Adrenal gland (tissue), 12 donors: Measurements from ENCODE around the gene LTF. TPM values are rescaled to one million over a fixed set of nuclear protein-coding genes. Genes with fewer than 3 reads are reported as not detected.

Source experiments
- DNase-seq, 7 donors: peaks; one replicate each; pipeline ENCODE4 v3.0.0-alpha.2; 2019 to 2020
- H3K27ac ChIP-seq, 5 donors: fragments of 200-600 bp; sonication (generic) in 4 of 5; 1 replicate in 3 of 5; 2 replicates in 2 of 5; pipeline versions ENCODE4 v1.5.1 to v1.8.0; 2016 to 2020; ENCODE audit warnings: mild to moderate bottlenecking in 1 of 5
- H3K27me3 ChIP-seq: fragments of 200-600 bp; 2 replicates; pipeline ENCODE4 v1.8.0; 2021
- H3K36me3 ChIP-seq, 2 donors: fragments of 200-600 bp; replicated peaks in 1 of 2; 1 replicate in 1 of 2; 2 replicates in 1 of 2; pipeline versions ENCODE4 v1.5.1 to v1.8.0; 2018 to 2022
- H3K4me1 ChIP-seq, 2 donors: fragments of 200-600 bp; replicated peaks in 1 of 2; 1 replicate in 1 of 2; 2 replicates in 1 of 2; pipeline versions ENCODE4 v1.5.1 to v1.8.0; 2018 to 2021
- H3K4me3 ChIP-seq, 4 donors: fragments of 200-600 bp; sonication (generic) in 3 of 4; one replicate each; pipeline ENCODE4 v1.5.1; 2016 to 2018
- H3K9me3 ChIP-seq, 3 donors: fragments of 200-600 bp; sonication (generic) in 1 of 3; replicated peaks in 1 of 3; 1 replicate in 2 of 3; 2 replicates in 1 of 3; pipeline versions ENCODE4 v1.5.1 to v1.8.0; 2016 to 2021
- POLR2A ChIP-seq, 2 donors: fragments of 450-650 bp; IDR thresholded peaks; one replicate each; pipeline ENCODE4 v1.6.1; 2017; ENCODE audit warnings: antibody characterized with exemption in 2 of 2, mild to moderate bottlenecking in 2 of 2, moderate library complexity in 1 of 2
- WGBS, 4 donors: extraction: QIAGEN DNeasy Blood & Tissue Kit in 2 of 4; methylation state at CpG; one replicate each; pipeline versions ENCODE4 v1.1.5 to v1.1.7; 2013 to 2017; 5-methylcytosine and 5-hydroxymethylcytosine counted together
- intact Hi-C, 2 donors: fragments of 100-400 bp; cut with DNase I; formaldehyde crosslinking; loops; one replicate each; pipeline versions ENCODE4 v1.14.1 to v1.15.0; 2022 to 2023
- polyA plus RNA-seq, 3 donors: library from polyadenylated mRNA; stranded (reverse); fragments of 200-250 nt in 2 of 3; fragments of 350-450 nt in 1 of 3; fragmentation: Illumina TruSeq in 1 of 3; extraction: RNeasy Lipid Tissue Mini Kit (QIAGEN cat#74804) in 1 of 3; gene quantifications; one replicate each; pipeline ENCODE4 v1.2.3, GENCODE V29; 2013 to 2014
- total RNA-seq, 9 donors: library from RNA; depleted of rRNA in 4 of 9; stranded (reverse); fragments of >200 nt in 4 of 9; fragments of 120-200 nt in 1 of 9; fragmentation: NEBNext Ultra II Directional in 1 of 9; extraction: Animal tissue kit (Norgen Biotek cat#: 25700) in 1 of 9; gene quantifications; one replicate each; pipeline versions ENCODE4 v1.1.0 to v1.2.4, GENCODE V29; 2013 to 2023
- TF ChIP-seq, protein P1 (sequence below), 6 experiments: fragments of 450-650 bp in 4 of 6; fragments of 200-600 bp in 2 of 6; sonication (generic) in 1 of 6; IDR thresholded peaks; 1 replicate in 5 of 6; 2 replicates in 1 of 6; pipeline versions ENCODE4 v1.5.1 to v1.8.0; 2016 to 2021; ENCODE audit warnings: antibody characterized with exemption in 6 of 6, mild to moderate bottlenecking in 2 of 6, moderate library complexity in 1 of 6
- donor health status: healthy with polysubstance abuse.
- donor health status: Bipolar disorder and iron deficiency.
- donor health status: DM: yes; HTN: yes; CAD: no.
- donor health status: DM: no; HTN: no; CAD: no.
- donor health status: DM: no; HTN: no; CAD: no.
- donor health status: DM: yes; HTN: yes; CAD: no.

LTF gene
- total and polyA plus RNA-seq, 12 donors = 0.50 to 3.7 (median 1.6) TPM

DNA sequence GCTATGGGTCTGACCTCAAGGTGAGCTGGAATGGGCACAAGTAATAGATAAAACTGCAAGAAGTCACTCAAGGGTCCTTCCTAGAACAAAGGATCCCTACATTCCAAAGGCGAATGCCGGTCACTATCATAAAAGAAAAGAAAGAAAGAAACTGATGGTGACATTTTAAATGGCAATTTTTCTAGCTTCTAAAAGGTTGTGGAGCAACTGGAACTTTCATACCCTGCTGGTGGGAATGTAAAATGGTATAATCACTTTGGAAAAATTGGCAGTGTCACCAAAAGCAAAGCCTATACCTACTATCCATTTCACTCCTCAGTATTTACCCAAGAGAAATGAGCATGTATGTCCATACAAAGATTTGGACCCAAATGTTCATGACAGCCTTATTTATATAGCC lies 53.4 kb downstream of the LTF start:
- Histone ChIP-seq H3K27ac (no peak overlapping the region), H3K27me3 (no peaks in the 10 kb centered on the region), H3K9me3 (no peaks in the 10 kb centered on the region), H3K36me3 (no peaks in the 10 kb centered on the region), H3K4me1 (no peaks in the 10 kb centered on the region), H3K4me3 (no peak overlapping the region)
- TF ChIP-seq POLR2A (IDR thresholded peaks at IDR 0.05) = no peak
- TF ChIP-seq, protein P1, sequence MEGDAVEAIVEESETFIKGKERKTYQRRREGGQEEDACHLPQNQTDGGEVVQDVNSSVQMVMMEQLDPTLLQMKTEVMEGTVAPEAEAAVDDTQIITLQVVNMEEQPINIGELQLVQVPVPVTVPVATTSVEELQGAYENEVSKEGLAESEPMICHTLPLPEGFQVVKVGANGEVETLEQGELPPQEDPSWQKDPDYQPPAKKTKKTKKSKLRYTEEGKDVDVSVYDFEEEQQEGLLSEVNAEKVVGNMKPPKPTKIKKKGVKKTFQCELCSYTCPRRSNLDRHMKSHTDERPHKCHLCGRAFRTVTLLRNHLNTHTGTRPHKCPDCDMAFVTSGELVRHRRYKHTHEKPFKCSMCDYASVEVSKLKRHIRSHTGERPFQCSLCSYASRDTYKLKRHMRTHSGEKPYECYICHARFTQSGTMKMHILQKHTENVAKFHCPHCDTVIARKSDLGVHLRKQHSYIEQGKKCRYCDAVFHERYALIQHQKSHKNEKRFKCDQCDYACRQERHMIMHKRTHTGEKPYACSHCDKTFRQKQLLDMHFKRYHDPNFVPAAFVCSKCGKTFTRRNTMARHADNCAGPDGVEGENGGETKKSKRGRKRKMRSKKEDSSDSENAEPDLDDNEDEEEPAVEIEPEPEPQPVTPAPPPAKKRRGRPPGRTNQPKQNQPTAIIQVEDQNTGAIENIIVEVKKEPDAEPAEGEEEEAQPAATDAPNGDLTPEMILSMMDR (IDR thresholded peaks at IDR 0.05) = no peak
- DNase-seq = no peak
- WGBS, 4 donors = 72 to 98% (median 91%) methylated on average over 2 of the region's 2 CpGs
- intact Hi-C loops = no loop called here

DNA sequence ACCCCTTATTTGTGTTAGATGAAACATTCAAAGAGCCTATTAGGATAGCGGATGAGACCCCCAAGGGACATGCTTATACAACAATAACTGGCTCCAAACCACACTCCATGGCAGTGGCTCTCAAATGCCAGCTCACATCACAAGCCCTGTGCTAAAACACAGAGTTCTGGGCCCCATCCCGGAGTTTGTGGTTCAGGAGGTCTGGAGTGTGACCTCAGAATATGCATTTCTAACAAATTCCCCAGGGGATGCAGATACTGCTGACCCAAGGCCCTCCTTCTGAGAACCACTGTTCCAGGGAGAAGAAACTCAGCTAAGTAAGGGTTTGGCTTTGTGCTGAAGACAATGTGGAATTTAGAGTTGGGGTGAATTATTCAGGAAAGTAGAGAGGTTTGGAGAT lies 54.0 kb downstream of the LTF start:
- Histone ChIP-seq H3K4me3 (no peak overlapping the region), H3K4me1 (no peaks in the 10 kb centered on the region), H3K27me3 (no peaks in the 10 kb centered on the region), H3K36me3 (no peaks in the 10 kb centered on the region), H3K27ac (no peak overlapping the region), H3K9me3 (no peaks in the 10 kb centered on the region)
- no peak for TF ChIP-seq POLR2A (IDR thresholded peaks at IDR 0.05)
- TF ChIP-seq, protein P1 (IDR thresholded peaks at IDR 0.05) = no peak
- DNase-seq = no peak
- intact Hi-C loops = no loop called here
- 80 to 89% (median 82%) methylated on average over 2 of the region's 2 CpGs for WGBS, 4 donors

DNA sequence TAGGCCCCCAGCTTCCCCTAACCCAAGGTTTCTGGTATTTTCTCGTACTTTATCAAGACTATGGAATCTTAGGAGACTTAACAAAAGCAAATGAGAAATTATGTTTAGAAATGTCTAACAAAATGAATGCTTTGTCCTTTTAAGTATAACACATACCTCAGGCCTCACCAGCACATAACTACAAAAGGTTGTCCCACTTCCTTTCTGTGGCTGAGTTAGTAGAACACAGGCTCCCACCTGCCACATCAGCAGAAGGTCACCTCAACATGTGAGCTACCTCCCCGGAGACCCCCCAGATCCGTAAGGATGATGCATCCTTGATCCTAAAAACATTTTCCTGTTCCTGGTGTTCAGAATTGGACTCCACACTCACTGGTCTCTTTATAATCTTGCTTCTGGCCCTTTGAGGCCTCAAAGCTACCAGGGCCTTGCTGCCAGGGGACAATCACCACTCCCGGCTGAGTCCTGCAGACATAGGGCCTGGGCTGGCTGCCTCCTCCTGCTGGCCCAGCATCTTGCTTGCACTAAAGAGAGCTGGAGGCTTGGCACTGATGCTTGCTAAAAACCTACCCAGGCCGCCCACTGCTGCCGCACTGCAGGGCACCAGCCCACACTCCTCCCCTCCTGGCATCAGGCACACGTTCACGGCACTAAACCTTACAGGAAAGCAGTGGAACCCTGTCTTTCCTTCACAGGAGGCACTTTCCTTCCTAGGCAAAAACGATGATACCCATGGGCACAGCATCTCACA lies 54.8 kb downstream of the LTF start:
- TF ChIP-seq, protein P1 (IDR thresholded peaks at IDR 0.05) = no peak
- TF ChIP-seq POLR2A (IDR thresholded peaks at IDR 0.05) = no peak

GRCh38 chr3:46408853-46409252 lies 55.9 kb downstream of the LTF start:
- no peak overlapping the region for H3K27ac ChIP-seq
- 87 to 89% (median 87%) methylated on average over 7 of the region's 7 CpGs for WGBS, 4 donors

More for the DNA sequence above, 54.8 kb downstream of the LTF start:
- no peak overlapping the region for H3K27ac ChIP-seq
- intact Hi-C loops = no loop called here
- H3K36me3 ChIP-seq = no peaks in the 10 kb centered on the region
- DNase-seq = no peak
- no peaks in the 10 kb centered on the region for H3K4me1 ChIP-seq
- H3K4me3 ChIP-seq = no peak overlapping the region
- no peaks in the 10 kb centered on the region for H3K9me3 ChIP-seq
- no peaks in the 10 kb centered on the region for H3K27me3 ChIP-seq
- 86 to 92% (median 90%) methylated on average over 9 of the region's 9 CpGs for WGBS, 4 donors

More at GRCh38 chr3:46408853-46409252, 55.9 kb downstream of the LTF start:
- intact Hi-C loops = no loop called here
- Histone ChIP-seq H3K9me3 (no peaks in the 10 kb centered on the region), H3K4me3 (no peak overlapping the region), H3K27me3 (no peaks in the 10 kb centered on the region), H3K4me1 (no peaks in the 10 kb centered on the region), H3K36me3 (no peaks in the 10 kb centered on the region)
- TF ChIP-seq POLR2A (IDR thresholded peaks at IDR 0.05) = no peak
- TF ChIP-seq, protein P1 (IDR thresholded peaks at IDR 0.05) = no peak
- no peak for DNase-seq
